Mesendoderm (in vitro differentiated cells): ENCODE measurements around the gene POLD4.

Source experiments
- DNase-seq: peaks from one replicate; pipeline ENCODE4 v3.0.0; 2013
- H2AK5ac ChIP-seq: 2 replicates; pipeline ENCODE4 v1.6.1; 2013; ENCODE audit warnings: low read length, inconsistent platforms
- H2BK120ac ChIP-seq: 2 replicates; pipeline ENCODE4 v1.6.1; 2013; ENCODE audit warnings: low read depth, mild to moderate bottlenecking, low read length, moderate library complexity, mixed read lengths
- H2BK15ac ChIP-seq: replicated peaks from 2 replicates; pipeline ENCODE4 v1.6.1; 2013; ENCODE audit warnings: low read depth, mild to moderate bottlenecking, moderate library complexity
- H2BK5ac ChIP-seq: 2 replicates; pipeline ENCODE4 v1.6.1; 2013; ENCODE audit warnings: low read length, inconsistent platforms
- H3K18ac ChIP-seq: 2 replicates; pipeline ENCODE4 v1.6.1; 2013; ENCODE audit warnings: mild to moderate bottlenecking, low read length, mixed read lengths
- H3K23ac ChIP-seq: one replicate; pipeline ENCODE4 v1.6.1; 2013; ENCODE audit warnings: low read length
- H3K27ac ChIP-seq: 2 replicates; pipeline ENCODE4 v1.5.1; 2013; ENCODE audit warnings: low read depth, mild to moderate bottlenecking, inconsistent platforms, low read length, moderate library complexity
- H3K27me3 ChIP-seq: 2 replicates; pipeline ENCODE4 v1.6.1; 2013; ENCODE audit warnings: low read length, control low read depth, mild to moderate bottlenecking, inconsistent platforms; ENCODE audit not compliant: insufficient read depth, poor library complexity
- H3K36me3 ChIP-seq: 2 replicates; pipeline ENCODE4 v1.6.1; 2013; ENCODE audit warnings: low read length, inconsistent platforms; ENCODE audit not compliant: control insufficient read depth, insufficient read depth
- H3K4ac ChIP-seq: one replicate; pipeline ENCODE4 v1.6.1; 2013; ENCODE audit warnings: low read depth, mild to moderate bottlenecking, low read length, moderate library complexity
- H3K4me1 ChIP-seq: 2 replicates; pipeline ENCODE4 v1.6.1; 2013; ENCODE audit warnings: low read depth, low read length, inconsistent platforms; ENCODE audit not compliant: control insufficient read depth
- H3K4me2 ChIP-seq: 2 replicates; pipeline ENCODE4 v1.6.1; 2013; ENCODE audit warnings: low read length
- H3K4me3 ChIP-seq: 2 replicates; pipeline ENCODE4 v1.5.1; 2013; ENCODE audit warnings: mild to moderate bottlenecking, low read length
- H3K56ac ChIP-seq: one replicate; pipeline ENCODE4 v1.6.1; 2013; ENCODE audit warnings: low read length
- H3K79me1 ChIP-seq: 2 replicates; pipeline ENCODE4 v1.6.1; 2013; ENCODE audit warnings: low read length, inconsistent platforms
- H3K79me2 ChIP-seq: 2 replicates; pipeline ENCODE4 v1.6.1; 2013; ENCODE audit warnings: mild to moderate bottlenecking, low read length; ENCODE audit not compliant: control insufficient read depth, insufficient read depth
- H3K9ac ChIP-seq: 2 replicates; pipeline ENCODE4 v1.6.1; 2013; ENCODE audit warnings: low read length, inconsistent platforms
- H4K5ac ChIP-seq: one replicate; pipeline ENCODE4 v1.6.1; 2013; ENCODE audit warnings: low read length
- H4K8ac ChIP-seq: one replicate; pipeline ENCODE4 v1.6.1; 2013; ENCODE audit warnings: low read depth, mild to moderate bottlenecking, control low read depth, low read length, moderate library complexity
- WGBS: extraction: QIAGEN DNeasy Blood & Tissue Kit; methylation state at CpG from one replicate; pipeline ENCODE4 v1.1.7; 2013; ENCODE audit warnings: low lambda C conversion rate, missing lambda C conversion rate; ENCODE audit not compliant: insufficient coverage; ENCODE audit errors: extremely low coverage; 5-methylcytosine and 5-hydroxymethylcytosine counted together

Gene POLD4

DNA sequence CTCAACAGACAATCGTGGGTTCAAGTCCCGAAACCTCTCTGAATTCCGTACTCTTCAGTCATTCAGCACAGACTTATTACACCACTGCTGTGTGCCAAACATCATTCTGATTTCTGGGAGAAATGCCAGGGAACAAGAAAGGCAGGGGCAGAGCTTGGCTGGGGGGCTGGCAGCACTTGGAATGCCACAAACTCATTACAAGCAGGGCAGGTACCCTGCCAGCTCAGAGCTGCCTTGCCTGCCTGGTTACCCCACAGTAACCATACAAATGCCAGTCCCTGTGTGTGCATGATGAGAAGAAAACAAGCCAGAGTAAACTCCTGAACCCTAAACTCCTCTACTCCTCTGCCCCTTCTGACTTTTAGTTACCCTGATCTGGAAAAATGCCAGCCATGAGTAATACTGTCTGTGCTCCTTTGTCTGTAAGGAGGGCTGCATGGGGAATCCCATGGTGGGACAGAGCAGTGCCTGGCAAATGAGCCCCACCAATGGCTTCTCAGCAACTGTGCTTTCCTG is 31.6 kb upstream of the POLD4 start:
- H2BK5ac ChIP-seq, result no peak overlapping the region
- H3K79me1 ChIP-seq, result no peaks in the 10 kb centered on the region
- no peaks in the 10 kb centered on the region for H3K79me2 ChIP-seq
- no peak overlapping the region for H2BK15ac ChIP-seq
- H3K9ac ChIP-seq, result no peak overlapping the region
- DNase-seq, result no peak
- H3K27me3 ChIP-seq, result no peaks in the 10 kb centered on the region
- peaks cover 9% of the 10 kb centered on the region for H3K4me1 ChIP-seq
- peak overlapping the region; percentile 25 for H3K56ac ChIP-seq
- no peak overlapping the region for H3K4ac ChIP-seq
- no peak overlapping the region for H3K27ac ChIP-seq
- no peak overlapping the region for H3K18ac ChIP-seq
- no peak overlapping the region for H4K5ac ChIP-seq
- H4K8ac ChIP-seq, result no peak overlapping the region
- H3K23ac ChIP-seq, result no peak overlapping the region
- no peak overlapping the region for H2BK120ac ChIP-seq
- H3K4me3 ChIP-seq, result no peak overlapping the region
- no CpG with 5 or more reads among the region's 3 CpGs for WGBS
- no peak overlapping the region for H3K4me2 ChIP-seq
- no peaks in the 10 kb centered on the region for H3K36me3 ChIP-seq
- H2AK5ac ChIP-seq, result no peak overlapping the region

DNA sequence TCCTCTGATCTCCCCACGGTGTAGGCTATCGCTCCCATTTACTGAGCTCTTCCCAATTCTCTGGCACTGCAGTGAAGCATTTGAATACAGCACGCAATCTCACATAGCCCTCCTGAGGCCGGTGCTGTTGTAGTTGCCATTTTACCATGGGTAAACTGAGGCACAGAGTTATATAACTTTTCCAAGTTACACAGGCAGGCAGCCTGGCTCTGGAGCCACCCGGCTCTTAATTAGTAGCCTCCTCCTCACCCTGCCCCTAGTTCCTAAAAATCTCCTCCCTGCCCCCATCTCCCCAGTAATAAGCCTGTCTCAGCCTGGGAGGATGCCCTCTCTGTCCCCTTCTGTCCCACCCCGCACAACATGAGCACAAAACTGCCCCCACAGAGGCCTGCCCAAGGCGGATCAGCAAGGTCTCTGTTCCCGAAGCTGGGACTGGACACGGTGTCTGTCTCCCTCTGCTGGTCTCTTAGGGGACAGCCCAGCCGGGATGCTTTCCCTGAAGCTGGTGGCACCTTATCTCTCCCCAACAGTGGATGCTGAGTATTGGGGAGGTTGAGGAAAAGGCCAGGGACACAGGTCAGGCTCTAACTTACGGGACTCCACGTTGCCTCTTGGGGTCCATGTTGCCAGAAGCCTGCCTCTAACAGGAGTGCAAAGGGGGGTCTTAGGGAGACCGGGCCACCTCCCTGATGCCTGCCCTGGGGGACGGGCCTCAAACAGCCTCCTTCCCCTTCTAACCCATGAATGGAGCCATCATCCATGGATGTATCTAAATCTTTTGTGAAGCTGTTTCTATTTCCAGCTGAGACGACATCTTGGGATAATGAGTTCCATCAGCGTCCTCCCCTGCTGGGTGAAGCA is 29.2 kb upstream of the POLD4 start:
- Histone ChIP-seq H3K27ac (no peak overlapping the region), H3K9ac (peak overlapping the region; percentile 9), H2AK5ac (no peak overlapping the region), H3K4ac (no peak overlapping the region), H4K5ac (no peak overlapping the region), H3K79me2 (no peaks in the 10 kb centered on the region), H4K8ac (no peak overlapping the region), H3K4me3 (no peak overlapping the region), H3K4me1 (peaks cover 8% of the 10 kb centered on the region), H2BK120ac (no peak overlapping the region), H3K23ac (no peak overlapping the region), H2BK15ac (no peak overlapping the region), H3K36me3 (no peaks in the 10 kb centered on the region), H3K79me1 (no peaks in the 10 kb centered on the region), H3K56ac (no peak overlapping the region), H2BK5ac (no peak overlapping the region), H3K4me2 (no peak overlapping the region), H3K27me3 (no peaks in the 10 kb centered on the region), H3K18ac (no peak overlapping the region)
- peak; percentile 80 for DNase-seq
- no CpG with 5 or more reads among the region's 16 CpGs for WGBS

DNA sequence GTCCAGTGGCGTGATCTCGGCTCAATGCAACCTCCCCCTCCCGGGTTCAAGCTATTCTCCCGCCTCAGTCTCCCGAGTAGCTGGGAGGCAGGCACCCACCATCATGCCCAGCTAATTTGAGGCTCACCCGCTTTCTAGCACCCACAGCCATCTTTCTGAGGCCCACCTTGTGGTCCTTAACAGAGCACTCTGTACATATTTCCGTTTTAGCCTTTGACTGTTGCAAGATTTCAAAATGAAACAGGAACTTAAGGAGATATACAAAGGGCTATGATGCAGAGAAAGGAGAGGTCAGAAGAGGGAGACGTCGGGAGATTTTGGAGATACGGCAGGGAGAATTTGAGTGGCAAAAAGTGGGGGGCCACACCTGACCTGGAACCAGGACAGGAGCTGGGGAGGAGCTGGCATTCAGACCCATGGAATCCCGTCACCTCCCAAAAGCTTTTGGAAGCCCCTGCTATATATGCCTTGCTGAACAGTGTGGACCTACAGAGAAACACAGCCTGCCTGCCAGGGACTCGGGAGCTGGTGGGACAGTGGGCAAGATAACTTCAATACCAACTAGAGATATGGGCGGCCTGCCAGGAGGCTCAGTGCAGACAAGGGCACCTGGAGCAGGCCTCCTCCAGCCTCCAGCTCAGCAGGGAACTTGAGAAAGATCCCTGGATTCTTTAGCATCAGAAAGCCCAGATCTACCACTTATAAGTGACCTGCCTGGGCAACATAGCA is 28.1 kb upstream of the POLD4 start:
- no peak overlapping the region for H2AK5ac ChIP-seq
- no peak overlapping the region for H4K5ac ChIP-seq
- DNase-seq, result no peak
- no peaks in the 10 kb centered on the region for H3K79me1 ChIP-seq
- H2BK15ac ChIP-seq, result no peak overlapping the region
- H3K79me2 ChIP-seq, result no peaks in the 10 kb centered on the region
- no peaks in the 10 kb centered on the region for H3K27me3 ChIP-seq
- no CpG with 5 or more reads among the region's 13 CpGs for WGBS
- H2BK120ac ChIP-seq, result no peak overlapping the region
- H3K36me3 ChIP-seq, result no peaks in the 10 kb centered on the region
- no peak overlapping the region for H2BK5ac ChIP-seq
- no peak overlapping the region for H3K4ac ChIP-seq
- no peak overlapping the region for H3K23ac ChIP-seq
- no peak overlapping the region for H3K18ac ChIP-seq
- H3K9ac ChIP-seq, result no peak overlapping the region
- H3K4me2 ChIP-seq, result no peak overlapping the region
- H4K8ac ChIP-seq, result no peak overlapping the region
- H3K4me1 ChIP-seq, result peaks cover under 1% of the 10 kb centered on the region
- H3K4me3 ChIP-seq, result no peak overlapping the region
- H3K27ac ChIP-seq, result no peak overlapping the region
- no peak overlapping the region for H3K56ac ChIP-seq

DNA sequence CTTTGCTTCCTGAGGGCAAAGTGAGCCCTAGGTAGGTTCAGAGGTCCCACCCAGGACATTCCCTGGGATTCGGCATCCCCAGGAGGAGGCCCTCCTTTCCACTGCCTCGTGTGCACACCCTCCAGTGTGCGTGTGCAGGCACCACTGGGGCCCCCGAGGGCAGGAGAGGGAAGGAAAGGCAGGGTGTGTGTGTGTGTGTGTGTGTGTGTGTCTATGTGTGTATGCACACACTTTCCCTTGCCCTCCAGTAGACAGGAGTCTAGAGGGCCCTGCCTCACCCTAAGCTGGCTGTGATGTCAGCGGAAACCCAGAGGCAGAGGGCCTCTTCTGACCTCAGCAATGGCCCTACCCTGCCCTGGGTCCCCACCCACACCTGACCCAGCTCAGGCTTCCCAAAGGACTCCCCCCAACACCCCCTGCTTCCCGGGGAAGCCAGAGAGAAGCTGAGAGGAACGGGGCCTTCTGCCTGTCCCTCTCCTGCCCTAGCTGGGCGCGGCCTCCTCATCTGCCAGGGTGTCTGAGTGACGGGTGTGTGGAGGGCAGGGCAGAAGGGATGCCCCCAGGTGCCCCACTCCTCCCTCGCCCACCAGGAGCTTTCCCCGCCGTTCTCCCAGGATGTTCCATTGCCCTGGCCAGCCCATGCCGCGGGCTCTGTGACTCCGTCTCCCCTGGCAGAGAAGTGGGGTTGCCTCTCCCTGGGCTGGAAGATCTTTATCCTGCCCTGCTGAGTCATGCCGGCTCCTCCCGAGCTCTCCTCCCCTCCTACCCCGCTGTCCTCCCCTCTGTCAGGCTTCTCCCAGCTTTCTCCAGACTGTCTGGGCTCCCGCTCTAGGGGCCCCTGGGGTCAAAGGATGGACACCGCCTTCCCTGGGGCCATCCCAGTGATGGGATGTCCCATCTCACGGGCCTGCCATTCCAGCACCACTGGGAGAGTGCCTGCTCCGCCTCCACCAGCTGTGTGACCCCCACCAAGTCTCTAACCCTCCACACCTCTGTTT is 26.0 kb upstream of the POLD4 start:
- no peak overlapping the region for H3K9ac ChIP-seq
- no peak overlapping the region for H2BK120ac ChIP-seq
- H3K56ac ChIP-seq, result peak overlapping the region; percentile 56
- H3K4me1 ChIP-seq, result peaks cover 12% of the 10 kb centered on the region
- no peaks in the 10 kb centered on the region for H3K79me1 ChIP-seq
- H4K5ac ChIP-seq, result no peak overlapping the region
- no peak overlapping the region for H3K4me3 ChIP-seq
- no peaks in the 10 kb centered on the region for H3K36me3 ChIP-seq
- no peaks in the 10 kb centered on the region for H3K27me3 ChIP-seq
- H3K23ac ChIP-seq, result no peak overlapping the region
- H2BK5ac ChIP-seq, result no peak overlapping the region
- no peak overlapping the region for H3K4me2 ChIP-seq
- H3K79me2 ChIP-seq, result no peaks in the 10 kb centered on the region
- no peak overlapping the region for H2BK15ac ChIP-seq
- no peak overlapping the region for H2AK5ac ChIP-seq
- H3K18ac ChIP-seq, result peak overlapping the region; percentile 2
- no peak overlapping the region for H4K8ac ChIP-seq
- peak overlapping the region; percentile 46 for H3K4ac ChIP-seq
- WGBS, result no CpG with 5 or more reads among the region's 23 CpGs
- no peak for DNase-seq
- H3K27ac ChIP-seq, result no peak overlapping the region

DNA sequence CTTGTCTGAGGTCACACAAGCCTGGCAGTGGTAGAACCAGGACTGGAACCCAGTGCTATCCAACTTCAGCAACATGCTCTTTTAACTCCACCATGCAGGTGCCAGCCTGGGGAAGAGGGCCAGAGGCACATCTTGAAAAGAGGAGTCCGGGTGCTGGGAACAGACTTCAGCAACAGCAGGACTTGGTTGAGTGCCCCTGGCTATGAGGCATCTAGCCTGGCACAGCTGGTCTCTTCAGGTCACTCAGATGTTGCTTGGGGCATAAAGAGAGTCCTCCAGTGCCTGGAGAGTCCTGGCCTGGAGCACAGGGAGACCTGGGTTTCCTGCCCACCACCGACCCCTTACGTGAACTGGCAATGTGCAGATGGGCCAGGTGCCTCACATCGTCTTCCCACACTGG is 25.2 kb upstream of the POLD4 start:
- Histone ChIP-seq H3K79me2 (no peaks in the 10 kb centered on the region), H2BK15ac (no peak overlapping the region), H2BK5ac (no peak overlapping the region), H3K4me3 (no peak overlapping the region), H3K18ac (no peak overlapping the region), H3K9ac (no peak overlapping the region), H3K4ac (no peak overlapping the region), H3K4me1 (peaks cover 14% of the 10 kb centered on the region), H2AK5ac (no peak overlapping the region), H2BK120ac (no peak overlapping the region), H3K27me3 (no peaks in the 10 kb centered on the region), H3K4me2 (no peak overlapping the region), H3K27ac (no peak overlapping the region), H3K56ac (no peak overlapping the region), H3K23ac (no peak overlapping the region), H4K5ac (no peak overlapping the region), H4K8ac (no peak overlapping the region), H3K79me1 (no peaks in the 10 kb centered on the region), H3K36me3 (no peaks in the 10 kb centered on the region)
- no peak for DNase-seq
- no CpG with 5 or more reads among the region's 4 CpGs for WGBS
